NOMO-1 (cell line): Measurements from ENCODE around the gene PLPPR2.
"Not testable (repeated sequence)": the region's sequence is repeated elsewhere in the genome, so short reads cannot be mapped to it uniquely, and the experiment has no call there.

ENCODE experiments used
- DNase-seq, 2 experiments: peaks; one replicate each; lab custom pipeline; 2025; ENCODE audit not compliant: unreplicated experiment in 2 of 2; lab: John Stamatoyannopoulos, UW

PLPPR2 gene

GRCh38 chr19:11339254-11340098 lies 15.8 kb upstream of the PLPPR2 start, which contains the start of gene RAB3D:
TSS of gene RAB3D (minus strand) at chr19:11339657. CDS start at chr19:11337399, 2,258 bp downstream.
- peak; percentile 92 to 94 for DNase-seq

GRCh38 chr19:11340099-11340467 lies 15.1 kb upstream of the PLPPR2 start:
- DNase-seq, result not testable (repeated sequence)

GRCh38 chr19:11342429-11342828 lies 12.8 kb upstream of the PLPPR2 start:
- no peak for DNase-seq

- no peak for DNase-seq
Observed at GRCh38 chr19:11345122-11345803, 10.0 kb upstream of the PLPPR2 start.

- peak; percentile 98 to 99 for DNase-seq
Observed at GRCh38 chr19:11346104-11346940, 8.9 kb upstream of the PLPPR2 start, which contains the start of the genes CCDC159 and TMEM205. TSS of gene CCDC159 (plus strand) at chr19:11346519. CDS start at chr19:11346607, 88 bp downstream. TSS of gene TMEM205 (minus strand) at chr19:11346268. CDS start at chr19:11345619, 649 bp downstream.

- no peak for DNase-seq
Observed at GRCh38 chr19:11347546-11348039, 7.6 kb upstream of the PLPPR2 start.

- DNase-seq, result no peak
Observed at GRCh38 chr19:11349171-11349570, 6.1 kb upstream of the PLPPR2 start.

- DNase-seq, result not testable (repeated sequence)
Observed at GRCh38 chr19:11354102-11354501, 1.1 kb upstream of the PLPPR2 start.

- no peak for DNase-seq
Observed at GRCh38 chr19:11356074-11356397, 804 bp downstream of the PLPPR2 start.

GRCh38 chr19:11356676-11357550 lies 1.7 kb downstream of the PLPPR2 start:
- no peak for DNase-seq

- no peak for DNase-seq
Observed at GRCh38 chr19:11359421-11359820, 4.2 kb downstream of the PLPPR2 start.

GRCh38 chr19:11361037-11361770 lies 6.0 kb downstream of the PLPPR2 start:
- no peak for DNase-seq

- no peak for DNase-seq
Observed at GRCh38 chr19:11361771-11362731, 6.8 kb downstream of the PLPPR2 start.

- no peak for DNase-seq
Observed at GRCh38 chr19:11363881-11364280, 8.6 kb downstream of the PLPPR2 start.

GRCh38 chr19:11364296-11364904 lies 9.2 kb downstream of the PLPPR2 start:
- no peak for DNase-seq

- no peak for DNase-seq
Observed at GRCh38 chr19:11364935-11365334, 9.7 kb downstream of the PLPPR2 start.

- DNase-seq, result no peak
Observed at GRCh38 chr19:11365557-11366117, 10.4 kb downstream of the PLPPR2 start.
